Camera-type eye (tissue), 1 donor: Measurements from ENCODE around the gene TTBK1. TPM values are rescaled to one million over a fixed set of nuclear protein-coding genes. Genes with fewer than 3 reads are reported as not detected.

Source experiments
- total RNA-seq: library from RNA; depleted of rRNA; stranded (reverse); fragments of >200 nt; gene quantifications from one replicate; pipeline ENCODE4 v1.2.3, GENCODE V29; 2014

Gene TTBK1
- total RNA-seq, result 4.6 TPM

GRCh38 chr6:43242908-43243663 is at the start of gene TTBK1:
Gene TTBK1, plus strand, starts transcription at chr6:43243481. Its CDS starts 3,180 bp downstream, at chr6:43246661.

GRCh38 chr6:43228951-43229802 is 14.1 kb upstream of the TTBK1 start, which contains the start of gene DNPH1:
Gene DNPH1, minus strand, starts transcription at chr6:43229481. Its CDS starts 25 bp downstream, at chr6:43229456.

GRCh38 chr6:43297644-43298564 is 54.6 kb downstream of the TTBK1 start, which contains the start of gene SLC22A7:
Gene SLC22A7, plus strand, starts transcription at chr6:43298260. Its CDS starts 99 bp downstream, at chr6:43298359.

GRCh38 chr6:43308101-43308989 is 65.1 kb downstream of the TTBK1 start, which contains the start of gene CRIP3:
Gene CRIP3, minus strand, starts transcription at chr6:43308826. Its CDS starts 34 bp downstream, at chr6:43308792.

Other genes with a start within 250 kb of the TTBK1 start
- 37.6 TPM for gene MEA1, start 229.5 kb upstream of the TTBK1 start, total RNA-seq
- gene KLHDC3, start 229.2 kb upstream of the TTBK1 start, total RNA-seq, result 128 TPM
- 44.5 TPM for gene RRP36, start 221.9 kb upstream of the TTBK1 start, total RNA-seq
- 33.0 TPM for gene CUL7, start 189.6 kb upstream of the TTBK1 start, total RNA-seq
- gene MRPL2, start 184.0 kb upstream of the TTBK1 start, total RNA-seq, result 17.3 TPM
- 63.3 TPM for gene KLC4, start 183.8 kb upstream of the TTBK1 start, total RNA-seq
- 76.4 TPM for gene PTK7, start 167.2 kb upstream of the TTBK1 start, total RNA-seq
- gene SRF, start 72.2 kb upstream of the TTBK1 start, total RNA-seq, result 17.2 TPM
- 45.0 TPM for gene CUL9, start 61.3 kb upstream of the TTBK1 start, total RNA-seq
- gene DNPH1, start 14.0 kb upstream of the TTBK1 start, total RNA-seq, result 34.7 TPM
- gene SLC22A7, start 54.8 kb downstream of the TTBK1 start, total RNA-seq, result not detected
- not detected for gene CRIP3, start 65.3 kb downstream of the TTBK1 start, total RNA-seq
- 31.2 TPM for gene ZNF318, start 126.2 kb downstream of the TTBK1 start, total RNA-seq
- 18.3 TPM for gene ABCC10, start 184.1 kb downstream of the TTBK1 start, total RNA-seq
- 2.6 TPM for gene DLK2, start 212.1 kb downstream of the TTBK1 start, total RNA-seq
- gene TJAP1, start 234.1 kb downstream of the TTBK1 start, total RNA-seq, result 24.7 TPM